SK-N-SH treated with all-trans-retinoic acid at 6 μM for 48 hours (cell line): Measurements from ENCODE around the gene RUSF1.

ENCODE experiments used
- ATAC-seq: fragments of 200-7000 bp; cut with Tn5 transposase; 3 replicates; pipeline ENCODE4 v1.9.1; 2020; ENCODE audit warnings: mild to moderate bottlenecking, moderate library complexity
- ARNTL ChIP-seq: fragments of 450-650 bp; formaldehyde crosslinking; IDR thresholded peaks from 2 replicates; pipeline ENCODE4 v1.5.0; 2020; ENCODE audit warnings: low read depth, mild to moderate bottlenecking, moderate library complexity, borderline replicate concordance
- BACH2 ChIP-seq: fragments of 250-450 bp; sonication (Bioruptor Pico); IDR thresholded peaks from 2 replicates; pipeline ENCODE4 v1.9.0; 2021; ENCODE audit warnings: mild to moderate bottlenecking, borderline replicate concordance
- CREB5 ChIP-seq: fragments of 250-450 bp; sonication (Bioruptor Pico); IDR thresholded peaks from 2 replicates; pipeline ENCODE4 v1.5.1; 2020; ENCODE audit warnings: low read depth, mild to moderate bottlenecking, moderate library complexity
- CSDC2 ChIP-seq: fragments of 250-450 bp; sonication (Bioruptor Pico); IDR thresholded peaks from 2 replicates; pipeline ENCODE4 v1.5.0; 2020; ENCODE audit warnings: mild to moderate bottlenecking, moderate library complexity
- ESRRG ChIP-seq: fragments of 250-450 bp; sonication (Bioruptor Pico); IDR thresholded peaks from 2 replicates; pipeline ENCODE4 v1.6.1; 2021; ENCODE audit warnings: mild to moderate bottlenecking
- GLIS3 ChIP-seq: fragments of 250-450 bp; sonication (Bioruptor Pico); IDR thresholded peaks from 2 replicates; pipeline ENCODE4 v1.5.0; 2020; ENCODE audit warnings: mild to moderate bottlenecking, moderate library complexity
- ISL1 ChIP-seq: fragments of 250-450 bp; sonication (Bioruptor Pico); IDR thresholded peaks from 2 replicates; pipeline ENCODE4 v2.1.2; 2022; ENCODE audit warnings: mild to moderate bottlenecking, moderate library complexity
- PPARA ChIP-seq: fragments of 250-450 bp; sonication (Bioruptor Pico); IDR thresholded peaks from 2 replicates; pipeline ENCODE4 v1.5.0; 2020; ENCODE audit warnings: mild to moderate bottlenecking, borderline replicate concordance
- TCF4 ChIP-seq: fragments of 250-450 bp; sonication (Bioruptor Pico); IDR thresholded peaks from 2 replicates; pipeline ENCODE4 v1.8.0; 2021; ENCODE audit warnings: mild to moderate bottlenecking, moderate library complexity, borderline replicate concordance
- TOX ChIP-seq: fragments of 250-450 bp; sonication (Bioruptor Pico); IDR thresholded peaks from 2 replicates; pipeline ENCODE4 v1.8.0; 2021; ENCODE audit warnings: mild to moderate bottlenecking, moderate library complexity, borderline replicate concordance
- ZC3H10 ChIP-seq: fragments of 250-450 bp; sonication (Bioruptor Pico); IDR thresholded peaks from 2 replicates; pipeline ENCODE4 v1.5.1; 2021; ENCODE audit warnings: mild to moderate bottlenecking, moderate library complexity
- ZFP3 ChIP-seq: fragments of 250-450 bp; sonication (Bioruptor Pico); IDR thresholded peaks from 2 replicates; pipeline ENCODE4 v1.5.0; 2020; ENCODE audit warnings: mild to moderate bottlenecking, moderate library complexity
- ZFP30 ChIP-seq: fragments of 450-650 bp; formaldehyde crosslinking; IDR thresholded peaks from 2 replicates; pipeline ENCODE4 v1.5.0; 2022; ENCODE audit warnings: mild to moderate bottlenecking, moderate library complexity
- ZNF565 ChIP-seq: fragments of 450-650 bp; formaldehyde crosslinking; conservative IDR thresholded peaks from 2 replicates; pipeline ENCODE4 v1.5.0; 2020; ENCODE audit warnings: low read depth, mild to moderate bottlenecking, moderate library complexity
- ZNF70 ChIP-seq: fragments of 450-650 bp; formaldehyde crosslinking; IDR thresholded peaks from 2 replicates; pipeline ENCODE4 v1.5.0; 2020; ENCODE audit warnings: mild to moderate bottlenecking, moderate library complexity
- ZNF8 ChIP-seq: fragments of 450-650 bp; formaldehyde crosslinking; IDR thresholded peaks from 2 replicates; pipeline ENCODE4 v1.5.0; 2020; ENCODE audit warnings: mild to moderate bottlenecking, moderate library complexity
- TF ChIP-seq, protein P1 (sequence below): fragments of 250-450 bp; sonication (Bioruptor Pico); IDR thresholded peaks from 2 replicates; pipeline ENCODE4 v1.8.0; 2021; ENCODE audit warnings: low read depth, mild to moderate bottlenecking, moderate library complexity, borderline replicate concordance
- TF ChIP-seq, protein P2 (sequence below): fragments of 250-450 bp; sonication (Bioruptor Pico); IDR thresholded peaks from 2 replicates; pipeline ENCODE4 v1.5.0; 2020; ENCODE audit warnings: mild to moderate bottlenecking, moderate library complexity
- TF ChIP-seq, protein P3 (sequence below): fragments of 250-450 bp; sonication (Bioruptor Pico); IDR thresholded peaks from 2 replicates; pipeline ENCODE4 v1.5.1; 2021; ENCODE audit warnings: mild to moderate bottlenecking, moderate library complexity

Gene RUSF1

GRCh38 chr16:31529108-31529936 lies 21.1 kb upstream of the RUSF1 start:
- TF ChIP-seq CREB5 (CRISPR knock-in tag) (no peak), BACH2 (CRISPR knock-in tag) (no peak)

GRCh38 chr16:31528523-31529107 lies 20.4 kb upstream of the RUSF1 start:
- ATAC-seq, result peak; percentile 26; the same call in 1 of the 3 replicates
- TF ChIP-seq ESRRG (CRISPR knock-in tag), result no peak
- no peak for TF ChIP-seq CSDC2 (CRISPR knock-in tag)
- TF ChIP-seq TCF4 (CRISPR knock-in tag), result no peak
- no peak for TF ChIP-seq TOX (CRISPR knock-in tag)
- no peak for TF ChIP-seq ZFP3 (CRISPR knock-in tag)
- TF ChIP-seq, protein P1, sequence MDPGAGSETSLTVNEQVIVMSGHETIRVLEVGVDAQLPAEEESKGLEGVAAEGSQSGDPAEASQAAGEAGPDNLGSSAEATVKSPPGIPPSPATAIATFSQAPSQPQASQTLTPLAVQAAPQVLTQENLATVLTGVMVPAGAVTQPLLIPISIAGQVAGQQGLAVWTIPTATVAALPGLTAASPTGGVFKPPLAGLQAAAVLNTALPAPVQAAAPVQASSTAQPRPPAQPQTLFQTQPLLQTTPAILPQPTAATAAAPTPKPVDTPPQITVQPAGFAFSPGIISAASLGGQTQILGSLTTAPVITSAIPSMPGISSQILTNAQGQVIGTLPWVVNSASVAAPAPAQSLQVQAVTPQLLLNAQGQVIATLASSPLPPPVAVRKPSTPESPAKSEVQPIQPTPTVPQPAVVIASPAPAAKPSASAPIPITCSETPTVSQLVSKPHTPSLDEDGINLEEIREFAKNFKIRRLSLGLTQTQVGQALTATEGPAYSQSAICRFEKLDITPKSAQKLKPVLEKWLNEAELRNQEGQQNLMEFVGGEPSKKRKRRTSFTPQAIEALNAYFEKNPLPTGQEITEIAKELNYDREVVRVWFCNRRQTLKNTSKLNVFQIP, result no peak
- TF ChIP-seq GLIS3 (CRISPR knock-in tag), result no peak
- no peak for TF ChIP-seq ARNTL (CRISPR knock-in tag)
- TF ChIP-seq, protein P2, sequence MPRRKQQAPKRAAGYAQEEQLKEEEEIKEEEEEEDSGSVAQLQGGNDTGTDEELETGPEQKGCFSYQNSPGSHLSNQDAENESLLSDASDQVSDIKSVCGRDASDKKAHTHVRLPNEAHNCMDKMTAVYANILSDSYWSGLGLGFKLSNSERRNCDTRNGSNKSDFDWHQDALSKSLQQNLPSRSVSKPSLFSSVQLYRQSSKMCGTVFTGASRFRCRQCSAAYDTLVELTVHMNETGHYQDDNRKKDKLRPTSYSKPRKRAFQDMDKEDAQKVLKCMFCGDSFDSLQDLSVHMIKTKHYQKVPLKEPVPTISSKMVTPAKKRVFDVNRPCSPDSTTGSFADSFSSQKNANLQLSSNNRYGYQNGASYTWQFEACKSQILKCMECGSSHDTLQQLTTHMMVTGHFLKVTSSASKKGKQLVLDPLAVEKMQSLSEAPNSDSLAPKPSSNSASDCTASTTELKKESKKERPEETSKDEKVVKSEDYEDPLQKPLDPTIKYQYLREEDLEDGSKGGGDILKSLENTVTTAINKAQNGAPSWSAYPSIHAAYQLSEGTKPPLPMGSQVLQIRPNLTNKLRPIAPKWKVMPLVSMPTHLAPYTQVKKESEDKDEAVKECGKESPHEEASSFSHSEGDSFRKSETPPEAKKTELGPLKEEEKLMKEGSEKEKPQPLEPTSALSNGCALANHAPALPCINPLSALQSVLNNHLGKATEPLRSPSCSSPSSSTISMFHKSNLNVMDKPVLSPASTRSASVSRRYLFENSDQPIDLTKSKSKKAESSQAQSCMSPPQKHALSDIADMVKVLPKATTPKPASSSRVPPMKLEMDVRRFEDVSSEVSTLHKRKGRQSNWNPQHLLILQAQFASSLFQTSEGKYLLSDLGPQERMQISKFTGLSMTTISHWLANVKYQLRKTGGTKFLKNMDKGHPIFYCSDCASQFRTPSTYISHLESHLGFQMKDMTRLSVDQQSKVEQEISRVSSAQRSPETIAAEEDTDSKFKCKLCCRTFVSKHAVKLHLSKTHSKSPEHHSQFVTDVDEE (CRISPR knock-in tag), result no peak
- TF ChIP-seq ZNF8, result no peak
- TF ChIP-seq ZC3H10 (CRISPR knock-in tag), result no peak
- no peak for TF ChIP-seq ZNF565 (CRISPR knock-in tag)
- TF ChIP-seq ISL1 (CRISPR knock-in tag), result no peak
- TF ChIP-seq, protein P3, sequence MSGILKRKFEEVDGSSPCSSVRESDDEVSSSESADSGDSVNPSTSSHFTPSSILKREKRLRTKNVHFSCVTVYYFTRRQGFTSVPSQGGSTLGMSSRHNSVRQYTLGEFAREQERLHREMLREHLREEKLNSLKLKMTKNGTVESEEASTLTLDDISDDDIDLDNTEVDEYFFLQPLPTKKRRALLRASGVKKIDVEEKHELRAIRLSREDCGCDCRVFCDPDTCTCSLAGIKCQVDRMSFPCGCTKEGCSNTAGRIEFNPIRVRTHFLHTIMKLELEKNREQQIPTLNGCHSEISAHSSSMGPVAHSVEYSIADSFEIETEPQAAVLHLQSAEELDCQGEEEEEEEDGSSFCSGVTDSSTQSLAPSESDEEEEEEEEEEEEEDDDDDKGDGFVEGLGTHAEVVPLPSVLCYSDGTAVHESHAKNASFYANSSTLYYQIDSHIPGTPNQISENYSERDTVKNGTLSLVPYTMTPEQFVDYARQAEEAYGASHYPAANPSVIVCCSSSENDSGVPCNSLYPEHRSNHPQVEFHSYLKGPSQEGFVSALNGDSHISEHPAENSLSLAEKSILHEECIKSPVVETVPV (CRISPR knock-in tag), result no peak
- no peak for TF ChIP-seq ZFP30 (CRISPR knock-in tag)
- no peak for TF ChIP-seq PPARA

More at GRCh38 chr16:31529108-31529936, 21.1 kb upstream of the RUSF1 start:
- peak; percentile 32; the same call in 2 of the 3 replicates for ATAC-seq

DNA sequence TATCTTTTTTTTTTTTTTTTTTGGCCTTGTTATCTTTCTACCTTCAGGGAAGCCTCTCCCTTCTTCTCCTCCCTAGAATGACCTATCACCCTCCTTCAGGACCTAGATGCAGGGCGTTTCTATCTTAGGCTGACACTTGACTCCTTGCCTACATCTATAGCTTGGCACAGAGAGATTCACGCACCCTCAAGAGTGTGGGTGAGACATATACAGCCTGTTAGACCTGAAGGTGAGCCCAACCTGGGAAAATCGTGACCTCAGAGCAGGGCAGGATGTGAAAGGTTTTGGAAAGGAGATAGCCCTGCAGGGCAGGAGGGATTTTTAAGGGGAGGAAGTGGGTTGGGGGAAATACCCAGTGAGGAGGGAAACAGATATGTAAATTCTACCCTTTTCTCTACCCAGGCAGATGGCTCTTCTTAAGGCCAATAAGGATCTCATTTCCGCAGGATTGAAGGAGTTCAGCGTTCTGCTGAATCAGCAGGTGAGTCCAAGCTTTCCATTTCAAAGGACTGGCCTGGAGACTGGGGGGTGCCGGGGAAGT lies 19.6 kb upstream of the RUSF1 start, which contains the start of gene AHSP:
AHSP (plus strand) TSS at position 167 of the 541 bp plus-strand sequence; CDS start at position 407, 240 bp downstream.
- no peak for ATAC-seq
- TF ChIP-seq ISL1 (CRISPR knock-in tag) (no peak), ZNF70 (CRISPR knock-in tag) (no peak), ZFP3 (CRISPR knock-in tag) (no peak), ZNF565 (CRISPR knock-in tag) (no peak), ARNTL (CRISPR knock-in tag) (no peak)
- TF ChIP-seq, protein P1, result no peak
